ENCODE measurements around the gene EFCC1.
A peak's percentile ranks its signal among the peaks of the same experiment; 100 is the strongest.

The EFCC1 gene

DNA sequence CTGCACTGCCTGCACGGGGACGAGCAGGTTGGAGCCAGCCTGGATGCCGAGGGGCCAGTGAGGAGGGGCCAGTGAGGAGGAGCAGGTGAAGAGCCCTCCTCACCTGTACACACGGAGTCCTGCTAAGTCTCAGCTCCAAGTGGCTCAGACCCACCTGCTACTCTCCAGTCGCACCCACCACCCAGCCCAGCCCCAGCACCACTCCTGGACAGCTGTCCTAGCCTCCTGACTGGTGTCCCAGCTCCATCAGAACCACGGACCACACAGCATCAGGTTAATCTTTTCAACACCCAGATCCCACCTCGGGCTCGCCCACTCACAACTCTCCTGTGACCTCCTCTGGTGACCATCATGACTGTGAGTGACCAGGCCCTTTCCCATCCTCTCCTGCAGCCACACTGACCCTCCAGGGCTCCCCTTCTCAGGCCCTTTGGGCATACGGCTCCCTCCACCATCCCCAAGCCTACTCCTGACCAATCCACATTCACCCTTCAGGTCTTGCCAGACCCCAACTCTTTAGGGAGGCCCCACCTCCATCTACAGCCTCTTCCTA, 13.8 kb downstream of the EFCC1 start:
- DNase-seq (ENCODE audit: low read depth in 2 of 2), result no peak

DNA sequence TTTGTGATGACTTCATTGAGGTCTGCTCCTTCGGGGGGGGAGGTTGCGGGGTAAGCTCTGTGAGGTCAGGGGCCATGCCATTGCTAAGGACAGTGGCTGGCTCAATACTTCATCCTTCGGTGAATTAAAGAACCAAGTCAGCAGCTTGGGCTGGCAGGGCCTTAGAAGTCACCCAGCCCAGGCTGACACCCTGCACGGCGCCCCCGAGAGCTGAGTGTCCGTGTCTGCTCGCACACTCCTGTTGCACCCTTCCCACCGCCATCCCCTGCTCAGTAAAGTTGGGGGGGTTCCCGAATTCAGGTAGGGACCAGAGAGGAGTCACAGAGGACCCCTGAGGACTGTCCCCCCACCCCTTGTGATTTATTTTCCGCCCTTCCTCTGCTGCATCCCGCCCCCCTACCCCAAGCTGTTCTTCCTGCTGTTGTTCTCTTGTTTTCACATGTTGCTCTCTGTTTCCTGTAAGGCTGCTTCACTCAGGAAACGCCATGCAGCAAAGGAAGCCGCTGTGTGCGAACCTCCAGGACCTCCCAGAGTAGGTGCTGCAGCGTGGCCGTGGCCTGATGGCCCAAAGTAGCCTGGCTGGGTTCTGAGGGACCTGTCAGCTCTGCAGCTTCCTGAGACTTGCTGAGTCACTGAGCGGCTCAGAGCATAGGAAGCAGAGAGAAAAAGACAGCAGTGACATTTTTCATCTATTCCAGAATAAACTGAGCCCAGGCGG, 14.4 kb downstream of the EFCC1 start:
- DNase-seq (ENCODE audit: low read depth in 2 of 2), result no peak

GRCh38 chr3:129016356-129016719, 15.2 kb downstream of the EFCC1 start:
- peak in 1 of 2 experiments; percentile 35 for DNase-seq (ENCODE audit: low read depth in 2 of 2)

DNA sequence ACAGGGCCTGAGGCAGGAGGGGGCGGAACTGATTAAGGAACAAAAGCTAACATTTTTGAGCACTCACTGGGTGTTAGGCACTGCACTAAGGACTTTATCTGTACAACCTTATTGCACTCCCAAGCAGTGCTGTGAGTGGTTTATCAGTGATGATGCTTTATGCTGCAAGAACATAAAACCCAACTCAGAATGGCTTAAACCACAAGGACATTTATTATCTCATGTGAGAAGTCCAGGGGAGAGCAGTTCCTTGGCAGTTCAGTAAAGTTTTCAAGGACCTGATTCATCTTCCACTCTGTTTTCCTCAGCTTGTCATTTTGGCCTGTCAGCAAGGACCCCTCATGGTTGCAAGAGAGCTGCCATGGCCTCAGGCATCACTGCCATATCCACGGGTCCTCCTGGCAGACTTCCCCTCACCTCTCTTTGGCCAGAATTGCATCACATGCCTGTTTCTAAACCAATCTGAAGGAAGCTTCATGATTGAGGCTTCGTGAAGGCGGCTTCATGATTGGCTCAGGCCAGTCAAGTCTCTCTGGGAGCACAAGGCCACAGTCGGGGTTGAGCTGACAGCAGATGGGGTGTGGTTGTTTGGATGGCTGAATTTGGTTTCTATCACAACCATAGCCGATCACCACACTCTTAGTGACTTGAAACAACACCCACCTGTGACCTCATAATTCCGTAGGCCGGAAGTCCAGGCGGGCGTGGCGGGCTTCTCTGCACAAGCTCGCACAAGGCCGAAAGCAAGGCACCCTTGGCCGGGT, 15.8 kb downstream of the EFCC1 start:
- DNase-seq (ENCODE audit: low read depth in 2 of 2), result no peak

DNA sequence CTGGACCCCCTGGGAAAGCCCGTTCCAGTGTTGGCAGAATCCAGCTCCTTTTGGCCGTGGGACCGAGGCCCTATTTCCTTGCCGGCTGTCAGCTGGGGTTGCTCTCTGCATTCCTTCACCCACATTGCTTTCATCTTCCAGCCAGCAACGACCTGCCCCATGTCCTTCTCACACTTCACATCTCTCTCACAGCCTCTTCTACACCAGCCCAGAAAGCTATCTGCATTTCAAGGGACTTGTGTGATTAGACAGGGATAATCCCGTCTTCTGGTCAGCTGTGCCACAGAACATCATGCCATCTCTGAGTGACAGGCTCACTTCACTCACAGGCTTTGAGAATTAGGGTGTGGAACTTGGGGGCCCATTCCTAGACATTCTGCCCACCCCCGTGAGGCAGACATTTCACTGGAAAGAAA, 16.4 kb downstream of the EFCC1 start:
- no peak for DNase-seq (ENCODE audit: low read depth in 2 of 2)

DNA sequence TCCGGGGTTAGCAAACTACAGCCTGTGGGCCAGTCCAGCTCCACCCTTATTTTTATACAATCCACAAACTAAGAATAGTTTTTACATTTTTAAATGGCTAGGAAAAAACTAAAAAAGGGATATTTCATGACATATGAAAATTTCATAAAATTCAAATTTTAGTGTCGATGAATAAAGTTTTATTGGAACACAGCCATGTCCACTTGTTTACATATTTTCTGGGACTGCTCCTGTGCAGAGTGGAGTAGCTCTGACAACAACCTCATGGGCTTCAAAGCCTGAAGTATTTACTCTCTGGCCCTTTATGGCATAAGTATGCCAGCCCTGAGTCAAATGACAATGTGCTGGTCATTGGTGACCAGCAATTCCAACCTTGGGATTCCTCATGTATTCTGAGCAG, 17.2 kb downstream of the EFCC1 start:
- DNase-seq (ENCODE audit: low read depth in 2 of 2), result no peak

DNA sequence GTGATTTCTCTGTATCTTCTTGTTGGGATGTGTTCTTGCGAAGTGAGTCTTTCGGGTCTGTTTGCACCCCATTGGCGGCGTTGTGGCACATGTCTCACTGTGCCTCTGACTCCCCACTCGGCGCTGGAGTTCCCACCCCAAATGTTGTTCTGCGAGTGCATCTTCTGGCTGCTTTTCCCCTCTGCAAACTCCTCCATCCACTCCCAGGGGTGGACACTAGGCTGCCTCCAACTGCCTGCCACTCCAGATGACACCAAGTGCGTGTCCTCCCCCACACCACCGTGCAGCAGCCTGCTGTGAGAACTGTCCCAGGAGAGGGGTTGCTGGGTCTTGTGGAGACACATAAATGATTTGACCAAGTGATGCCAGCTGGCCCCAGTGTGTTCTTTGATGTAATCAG, 17.6 kb downstream of the EFCC1 start:
- no peak for DNase-seq (ENCODE audit: low read depth in 2 of 2)

DNA sequence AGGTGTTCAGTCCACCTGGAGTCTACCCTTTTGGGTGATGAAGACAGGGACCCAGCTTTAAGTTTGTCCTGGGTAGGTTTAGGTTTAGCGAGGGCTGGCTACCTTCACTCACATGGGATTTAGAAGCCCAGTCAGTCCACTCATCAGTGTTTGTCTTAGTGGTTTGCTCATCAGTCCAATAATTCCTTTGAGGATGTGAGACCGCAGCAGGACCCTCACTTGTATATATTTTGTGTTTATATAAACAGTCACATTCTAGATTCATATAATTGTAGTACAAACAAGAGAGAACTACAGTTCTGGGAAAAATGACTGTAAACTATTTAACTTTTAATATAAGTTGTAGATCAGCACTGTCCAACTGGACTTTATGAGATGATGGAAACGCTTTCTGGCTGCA, 18.2 kb downstream of the EFCC1 start:
- no peak for DNase-seq (ENCODE audit: low read depth in 2 of 2)

DNA sequence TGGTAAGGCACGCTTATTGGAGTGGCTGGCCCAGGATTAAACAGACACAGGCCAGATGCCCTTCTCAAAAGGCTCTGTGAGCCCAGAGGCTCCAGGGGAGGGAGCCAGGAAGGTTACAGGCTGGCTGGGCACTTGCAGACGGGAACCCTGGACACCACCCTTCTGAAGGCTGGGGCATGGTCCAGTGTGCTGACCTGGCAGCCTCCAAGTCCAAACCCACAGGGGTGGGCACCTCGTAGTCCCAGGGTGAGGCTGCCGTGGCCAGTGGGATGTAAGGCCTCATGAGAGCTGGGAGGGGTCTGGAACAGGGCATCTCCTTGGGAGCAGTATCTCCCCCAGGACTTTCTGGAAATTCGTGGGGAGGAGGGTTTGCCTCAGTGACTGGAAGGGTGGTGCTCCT, 19.6 kb downstream of the EFCC1 start:
- DNase-seq (ENCODE audit: low read depth in 2 of 2), result no peak

- no peak for DNase-seq (ENCODE audit: low read depth in 2 of 2)
These were observed 20.0 kb downstream of the EFCC1 start for GRCh38 chr3:129021140-129021551.

DNA sequence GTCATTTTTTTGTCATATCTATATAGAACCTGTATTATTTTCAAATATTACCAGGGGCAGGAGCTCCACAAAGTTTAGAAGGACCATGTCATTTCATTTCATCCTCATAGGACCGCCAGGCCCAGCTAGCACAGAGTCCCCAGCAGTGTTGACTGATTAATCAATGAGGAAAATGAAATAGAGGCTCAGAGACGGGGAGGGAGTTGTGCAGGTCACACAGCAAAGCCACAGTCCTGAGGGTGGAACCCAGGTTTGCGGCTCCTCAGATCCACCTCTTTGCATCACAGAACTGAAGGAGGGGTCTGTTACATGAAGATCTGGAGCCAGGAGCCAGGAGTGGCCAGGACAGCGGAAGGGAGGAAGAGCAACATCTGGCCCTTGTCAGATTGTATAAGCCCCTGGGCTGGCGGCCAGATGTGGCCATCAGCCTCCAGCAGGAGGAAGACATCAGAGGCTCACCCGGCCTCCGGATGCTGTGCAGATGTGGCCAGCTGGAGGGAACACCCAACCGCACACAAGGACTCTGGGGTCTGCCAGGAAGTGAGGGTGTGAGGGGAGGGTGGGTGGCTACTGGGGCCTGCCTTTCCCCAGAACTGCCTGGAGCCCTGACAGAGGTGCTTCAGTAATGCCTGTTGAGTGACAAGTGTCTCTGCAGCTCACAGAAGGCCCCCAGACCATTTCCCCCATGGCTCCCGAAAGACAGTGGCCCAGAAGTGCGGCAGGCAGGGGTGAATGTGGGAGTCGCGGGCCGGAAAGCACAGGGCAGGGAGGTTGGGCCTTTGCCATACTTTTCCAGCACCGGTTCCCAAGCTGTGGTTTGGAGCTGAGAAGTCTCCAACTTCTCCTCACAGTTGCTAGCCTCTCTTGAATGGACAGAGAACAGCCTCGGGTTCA, 21.3 kb downstream of the EFCC1 start:
- no peak for DNase-seq (ENCODE audit: low read depth in 2 of 2)

GRCh38 chr3:129023008-129023358, 21.9 kb downstream of the EFCC1 start:
- DNase-seq (ENCODE audit: low read depth in 2 of 2), result no peak

DNA sequence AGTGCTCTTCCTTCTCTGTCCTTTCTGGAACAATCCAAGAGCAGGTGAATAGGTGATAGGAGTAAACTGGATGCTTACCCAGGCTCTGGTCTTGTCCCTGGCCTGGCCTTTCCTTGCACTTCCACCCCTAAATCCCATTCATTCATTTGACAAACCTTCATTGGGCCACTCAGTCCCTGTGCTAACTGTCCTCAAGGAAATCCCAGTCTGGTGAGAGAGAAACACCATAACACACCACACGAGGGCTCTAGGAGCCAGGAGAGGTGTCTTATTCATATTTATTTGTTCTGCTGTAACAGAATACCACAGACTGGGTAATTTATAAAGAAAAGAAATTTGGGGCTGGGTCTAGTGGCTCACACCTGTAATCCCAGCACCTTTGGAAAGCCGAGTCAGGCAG, 22.8 kb downstream of the EFCC1 start:
- no peak for DNase-seq (ENCODE audit: low read depth in 2 of 2)

DNA sequence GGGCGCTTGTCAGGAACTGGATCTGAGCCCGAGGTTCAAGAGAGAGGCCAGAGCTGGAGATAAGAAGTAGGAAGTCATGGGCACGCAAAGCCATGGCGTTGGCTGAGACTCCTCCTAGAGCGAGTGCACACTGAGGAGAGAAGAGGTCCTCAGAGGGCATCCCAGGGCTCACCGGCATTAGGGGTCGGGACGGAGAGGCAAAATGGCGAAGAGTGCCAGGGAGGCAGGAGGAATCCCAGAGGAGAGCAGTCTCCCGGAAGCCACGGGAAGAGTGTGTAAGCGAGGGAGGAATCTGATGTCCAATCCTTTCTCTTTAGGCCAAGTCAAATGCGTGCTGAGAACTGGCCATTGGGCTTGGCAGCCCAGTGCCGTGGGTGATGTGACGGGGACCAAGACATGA, 24.0 kb downstream of the EFCC1 start:
- no peak for DNase-seq (ENCODE audit: low read depth in 2 of 2)

GRCh38 chr3:129025691-129026435, 24.8 kb downstream of the EFCC1 start:
- DNase-seq (ENCODE audit: low read depth in 2 of 2), result no peak

GRCh38 chr3:129026728-129027543, 25.8 kb downstream of the EFCC1 start:
- peak; percentile 81 to 83 for DNase-seq (ENCODE audit: low read depth in 2 of 2)

DNA sequence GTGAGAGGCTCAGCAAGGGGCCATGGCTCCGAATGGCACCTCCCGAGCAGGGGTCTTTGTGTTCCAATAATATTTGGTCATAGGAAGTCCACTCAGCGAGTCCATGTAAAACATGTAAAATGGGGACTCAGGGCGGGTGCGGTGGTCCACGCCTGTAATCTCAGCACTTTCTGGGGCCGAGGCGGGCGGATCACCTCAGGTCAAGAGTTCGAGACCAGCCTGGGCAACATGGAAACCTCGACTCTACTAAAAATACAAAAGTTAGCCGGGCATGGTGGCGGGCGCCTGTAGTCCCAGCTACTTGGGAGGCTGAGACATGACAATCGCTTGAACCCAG, 26.4 kb downstream of the EFCC1 start:
- DNase-seq (ENCODE audit: low read depth in 2 of 2), result no peak

DNA sequence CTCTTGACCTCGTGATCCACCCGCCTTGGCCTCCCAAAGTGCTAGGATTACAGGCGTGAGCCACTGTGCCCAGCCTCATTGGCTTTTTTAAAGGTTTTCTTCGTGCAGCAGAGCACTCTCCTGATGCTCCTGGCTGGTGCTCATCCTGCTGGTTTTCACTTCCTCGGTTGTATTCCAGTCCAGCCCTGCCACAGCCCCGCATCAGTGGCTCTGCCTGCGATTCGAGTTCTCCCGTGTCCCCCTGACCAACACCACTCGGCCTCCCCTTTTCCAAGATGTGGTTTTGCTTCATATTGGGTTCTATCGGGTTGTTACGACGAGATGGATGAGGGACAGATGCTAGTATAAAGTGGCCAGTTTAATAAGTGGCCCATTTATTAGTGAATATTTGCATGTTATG, 27.8 kb downstream of the EFCC1 start:
- DNase-seq (ENCODE audit: low read depth in 2 of 2), result no peak

- DNase-seq (ENCODE audit: low read depth in 2 of 2), result no peak
These were observed 29.5 kb downstream of the EFCC1 start for GRCh38 chr3:129030611-129031010.

DNA sequence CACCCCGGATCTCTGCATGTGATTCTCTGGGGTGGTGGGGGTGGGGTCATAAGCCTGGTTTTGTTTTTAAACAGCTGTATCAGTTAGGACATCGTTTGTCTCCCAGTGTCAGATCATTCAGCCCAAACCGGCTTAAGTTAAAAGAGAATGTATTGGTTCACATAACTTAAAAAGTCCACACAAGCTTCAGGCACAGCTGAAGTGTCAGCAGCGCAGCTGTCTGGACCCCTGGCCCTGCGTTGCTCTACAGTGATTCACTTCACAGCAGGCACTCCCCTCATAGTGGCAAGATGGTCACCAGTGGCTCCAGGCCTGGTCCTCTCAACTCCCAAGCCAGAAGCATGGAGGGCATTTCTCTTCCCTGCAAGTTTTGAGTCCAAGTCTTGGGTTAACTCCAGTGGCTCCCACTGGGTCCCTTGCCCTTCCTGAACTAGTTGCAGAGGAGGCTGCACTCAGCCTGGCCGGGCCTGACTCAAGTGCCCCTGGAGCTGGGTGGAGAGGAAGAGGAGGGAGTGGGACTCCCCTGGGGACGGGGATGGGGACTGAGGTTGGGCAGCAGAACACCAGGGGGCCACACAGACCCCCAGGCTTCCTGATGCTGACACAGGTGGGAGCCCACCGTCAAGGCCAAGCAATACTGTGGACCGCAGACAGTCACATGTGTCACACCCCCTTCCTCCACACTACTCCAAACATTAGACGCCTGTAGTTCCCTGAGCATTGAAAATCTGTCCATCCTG, 30.5 kb downstream of the EFCC1 start:
- DNase-seq (ENCODE audit: low read depth in 2 of 2), result no peak

Measured in stimulated activated CD4-positive, alpha-beta T cell treated with anti-CD3 and anti-CD28 coated beads, Interleukin-12 subunit alpha, Interleukin-12 subunit beta, amount 100 ng/mL, for 24 hours (primary cell).